Measurements from ENCODE around the gene NME8. TPM values are rescaled to one million over a fixed set of nuclear protein-coding genes. Genes with fewer than 3 reads are reported as not detected.

NME8 gene
- total RNA-seq, 1 experiment from 2014 or later, result not detected

DNA sequence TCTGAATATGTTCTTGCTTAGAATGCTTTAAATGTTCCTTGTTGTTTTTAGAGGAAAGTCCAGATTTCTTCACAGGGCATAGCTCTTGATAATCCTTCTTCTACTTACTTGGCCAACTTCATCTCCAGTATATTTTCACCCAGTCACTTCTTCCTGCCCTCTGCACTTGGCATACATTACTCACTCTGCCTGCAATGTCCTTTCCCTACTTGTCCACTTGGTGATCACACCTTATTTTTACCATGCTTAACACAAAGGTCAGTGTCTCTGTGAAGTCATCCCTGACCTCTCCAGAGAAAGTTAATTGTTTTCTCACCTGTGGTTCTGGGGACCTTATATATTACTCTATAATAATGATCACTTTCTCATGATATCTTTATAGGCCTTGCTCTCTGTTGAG lies 45.0 kb downstream of the NME8 start:
- no peaks in the 10 kb centered on the region for H4K20me1 ChIP-seq (ENCODE audit: insufficient read depth)
- H2AFZ ChIP-seq (ENCODE audit: low read depth, low read length, poor library complexity, severe bottlenecking), result no peak overlapping the region
- H3K79me2 ChIP-seq (ENCODE audit: insufficient read depth, low read length), result no peaks in the 10 kb centered on the region
- intact Hi-C loops (cut with micrococcal nuclease), result no loop called here
- ATAC-seq, result peak; percentile 50; the same call in 1 of the 2 replicates
- H3K9ac ChIP-seq (ENCODE audit: low read length), result no peak overlapping the region
- ChIA-PET POLR2A (no interaction called here), RAD21 (ENCODE audit: low non-redundant PET in 1 of 2, low total read pairs in 2 of 2, uncharacterized antibody in 2 of 2, unreplicated experiment in 2 of 2) (no interaction called here), CTCF (no interaction called here)
- H3K36me3 ChIP-seq (ENCODE audit: control insufficient read depth in 1 of 2, insufficient read depth in 2 of 2, low read length in 2 of 2), result no peaks in the 10 kb centered on the region
- TF ChIP-seq EGR1 (IDR thresholded peaks at IDR 0.05; ENCODE audit: low read depth) (no peak), SP1 (IDR thresholded peaks at IDR 0.05; ENCODE audit: low read depth) (no peak), POLR2AphosphoS5 (IDR thresholded peaks at IDR 0.05; ENCODE audit: low read depth, low read length) (no peak), EZH2phosphoT487 (IDR thresholded peaks at IDR 0.05; ENCODE audit: borderline replicate concordance) (no peak), JUND (IDR thresholded peaks at IDR 0.05) (no peak), SRF (IDR thresholded peaks at IDR 0.05; ENCODE audit: low read depth) (no peak), ELF1 (IDR thresholded peaks at IDR 0.05; ENCODE audit: borderline replicate concordance, low read depth) (no peak), ZFX (IDR thresholded peaks at IDR 0.05) (no peak), POLR2A (IDR thresholded peaks at IDR 0.05; ENCODE audit: borderline replicate concordance, extremely low read depth, insufficient read depth, insufficient read length) (no peak), CEBPB (IDR thresholded peaks at IDR 0.05; ENCODE audit: low read depth) (no peak), SIN3A (IDR thresholded peaks at IDR 0.05; ENCODE audit: low read depth) (no peak), CBX3 (IDR thresholded peaks at IDR 0.05; ENCODE audit: low read depth) (no peak), RAD21 (IDR thresholded peaks at IDR 0.05; ENCODE audit: low read depth) (no peak), ZNF274 (IDR thresholded peaks at IDR 0.05; ENCODE audit: low read depth, low read length) (no peak)
- TF ChIP-seq, protein P1, sequence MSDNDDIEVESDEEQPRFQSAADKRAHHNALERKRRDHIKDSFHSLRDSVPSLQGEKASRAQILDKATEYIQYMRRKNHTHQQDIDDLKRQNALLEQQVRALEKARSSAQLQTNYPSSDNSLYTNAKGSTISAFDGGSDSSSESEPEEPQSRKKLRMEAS (IDR thresholded peaks at IDR 0.05), result no peak
- TF ChIP-seq, protein P2, sequence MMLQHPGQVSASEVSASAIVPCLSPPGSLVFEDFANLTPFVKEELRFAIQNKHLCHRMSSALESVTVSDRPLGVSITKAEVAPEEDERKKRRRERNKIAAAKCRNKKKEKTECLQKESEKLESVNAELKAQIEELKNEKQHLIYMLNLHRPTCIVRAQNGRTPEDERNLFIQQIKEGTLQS (IDR thresholded peaks at IDR 0.05), result no peak
- TF ChIP-seq, protein P3, sequence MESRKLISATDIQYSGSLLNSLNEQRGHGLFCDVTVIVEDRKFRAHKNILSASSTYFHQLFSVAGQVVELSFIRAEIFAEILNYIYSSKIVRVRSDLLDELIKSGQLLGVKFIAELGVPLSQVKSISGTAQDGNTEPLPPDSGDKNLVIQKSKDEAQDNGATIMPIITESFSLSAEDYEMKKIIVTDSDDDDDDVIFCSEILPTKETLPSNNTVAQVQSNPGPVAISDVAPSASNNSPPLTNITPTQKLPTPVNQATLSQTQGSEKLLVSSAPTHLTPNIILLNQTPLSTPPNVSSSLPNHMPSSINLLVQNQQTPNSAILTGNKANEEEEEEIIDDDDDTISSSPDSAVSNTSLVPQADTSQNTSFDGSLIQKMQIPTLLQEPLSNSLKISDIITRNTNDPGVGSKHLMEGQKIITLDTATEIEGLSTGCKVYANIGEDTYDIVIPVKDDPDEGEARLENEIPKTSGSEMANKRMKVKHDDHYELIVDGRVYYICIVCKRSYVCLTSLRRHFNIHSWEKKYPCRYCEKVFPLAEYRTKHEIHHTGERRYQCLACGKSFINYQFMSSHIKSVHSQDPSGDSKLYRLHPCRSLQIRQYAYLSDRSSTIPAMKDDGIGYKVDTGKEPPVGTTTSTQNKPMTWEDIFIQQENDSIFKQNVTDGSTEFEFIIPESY (IDR thresholded peaks at IDR 0.05; ENCODE audit: extremely low read depth, insufficient replicate concordance, low read length), result no peak
- TF ChIP-seq, protein P4, sequence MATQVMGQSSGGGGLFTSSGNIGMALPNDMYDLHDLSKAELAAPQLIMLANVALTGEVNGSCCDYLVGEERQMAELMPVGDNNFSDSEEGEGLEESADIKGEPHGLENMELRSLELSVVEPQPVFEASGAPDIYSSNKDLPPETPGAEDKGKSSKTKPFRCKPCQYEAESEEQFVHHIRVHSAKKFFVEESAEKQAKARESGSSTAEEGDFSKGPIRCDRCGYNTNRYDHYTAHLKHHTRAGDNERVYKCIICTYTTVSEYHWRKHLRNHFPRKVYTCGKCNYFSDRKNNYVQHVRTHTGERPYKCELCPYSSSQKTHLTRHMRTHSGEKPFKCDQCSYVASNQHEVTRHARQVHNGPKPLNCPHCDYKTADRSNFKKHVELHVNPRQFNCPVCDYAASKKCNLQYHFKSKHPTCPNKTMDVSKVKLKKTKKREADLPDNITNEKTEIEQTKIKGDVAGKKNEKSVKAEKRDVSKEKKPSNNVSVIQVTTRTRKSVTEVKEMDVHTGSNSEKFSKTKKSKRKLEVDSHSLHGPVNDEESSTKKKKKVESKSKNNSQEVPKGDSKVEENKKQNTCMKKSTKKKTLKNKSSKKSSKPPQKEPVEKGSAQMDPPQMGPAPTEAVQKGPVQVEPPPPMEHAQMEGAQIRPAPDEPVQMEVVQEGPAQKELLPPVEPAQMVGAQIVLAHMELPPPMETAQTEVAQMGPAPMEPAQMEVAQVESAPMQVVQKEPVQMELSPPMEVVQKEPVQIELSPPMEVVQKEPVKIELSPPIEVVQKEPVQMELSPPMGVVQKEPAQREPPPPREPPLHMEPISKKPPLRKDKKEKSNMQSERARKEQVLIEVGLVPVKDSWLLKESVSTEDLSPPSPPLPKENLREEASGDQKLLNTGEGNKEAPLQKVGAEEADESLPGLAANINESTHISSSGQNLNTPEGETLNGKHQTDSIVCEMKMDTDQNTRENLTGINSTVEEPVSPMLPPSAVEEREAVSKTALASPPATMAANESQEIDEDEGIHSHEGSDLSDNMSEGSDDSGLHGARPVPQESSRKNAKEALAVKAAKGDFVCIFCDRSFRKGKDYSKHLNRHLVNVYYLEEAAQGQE (IDR thresholded peaks at IDR 0.05; ENCODE audit: low read depth), result no peak
- TF ChIP-seq, protein P5, sequence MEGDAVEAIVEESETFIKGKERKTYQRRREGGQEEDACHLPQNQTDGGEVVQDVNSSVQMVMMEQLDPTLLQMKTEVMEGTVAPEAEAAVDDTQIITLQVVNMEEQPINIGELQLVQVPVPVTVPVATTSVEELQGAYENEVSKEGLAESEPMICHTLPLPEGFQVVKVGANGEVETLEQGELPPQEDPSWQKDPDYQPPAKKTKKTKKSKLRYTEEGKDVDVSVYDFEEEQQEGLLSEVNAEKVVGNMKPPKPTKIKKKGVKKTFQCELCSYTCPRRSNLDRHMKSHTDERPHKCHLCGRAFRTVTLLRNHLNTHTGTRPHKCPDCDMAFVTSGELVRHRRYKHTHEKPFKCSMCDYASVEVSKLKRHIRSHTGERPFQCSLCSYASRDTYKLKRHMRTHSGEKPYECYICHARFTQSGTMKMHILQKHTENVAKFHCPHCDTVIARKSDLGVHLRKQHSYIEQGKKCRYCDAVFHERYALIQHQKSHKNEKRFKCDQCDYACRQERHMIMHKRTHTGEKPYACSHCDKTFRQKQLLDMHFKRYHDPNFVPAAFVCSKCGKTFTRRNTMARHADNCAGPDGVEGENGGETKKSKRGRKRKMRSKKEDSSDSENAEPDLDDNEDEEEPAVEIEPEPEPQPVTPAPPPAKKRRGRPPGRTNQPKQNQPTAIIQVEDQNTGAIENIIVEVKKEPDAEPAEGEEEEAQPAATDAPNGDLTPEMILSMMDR (IDR thresholded peaks at IDR 0.05 in 2 of 3, conservative IDR thresholded peaks at IDR 0.05 in 1 of 3; ENCODE audit: borderline replicate concordance in 1 of 3, insufficient read depth in 1 of 3, low read depth in 2 of 3, low read length in 2 of 3), result no peak
- no peak overlapping the region for H3K4me2 ChIP-seq (ENCODE audit: low read length)
- no peaks in the 10 kb centered on the region for H3K9me2 ChIP-seq (ENCODE audit: insufficient read depth)
- peaks cover 3% of the 10 kb centered on the region; the same call in 1 of the 2 replicates for H3K27me3 ChIP-seq (ENCODE audit: insufficient read depth, low read length)
- H3K9me3 ChIP-seq (ENCODE audit: control insufficient read depth in 1 of 2, insufficient read depth in 1 of 2, low read depth in 1 of 2, low read length in 2 of 2), result no peaks in the 10 kb centered on the region
- no peaks in the 10 kb centered on the region for H3K4me1 ChIP-seq (ENCODE audit: control insufficient read depth in 1 of 2, insufficient read depth in 2 of 2, low read length in 2 of 2)
- no TSS peak for BruUV-seq (replicated peaks)
- no peak overlapping the region for H3K27ac ChIP-seq (ENCODE audit: low read depth, low read length)
- DNase-seq (ENCODE audit: low read depth, low spot score), result no peak
- no peak overlapping the region for H3K4me3 ChIP-seq (replicated peaks in 1 of 2; ENCODE audit: low read depth in 1 of 2, low read length in 2 of 2)
